Prostate gland (tissue), 2 donors: ENCODE results near the gene RASAL2.

Experiments
- POLR2A ChIP-seq: fragments of 450-650 bp; IDR thresholded peaks from one replicate; pipeline ENCODE4 v1.6.1; 2016; ENCODE audit warnings: antibody characterized with exemption, mild to moderate bottlenecking
- TF ChIP-seq, protein P1 (sequence below), 4 experiments: fragments of 200-600 bp in 2 of 4; fragments of 450-650 bp in 2 of 4; sonication (generic) in 2 of 4; IDR thresholded peaks; 1 replicate in 3 of 4; 2 replicates in 1 of 4; pipeline ENCODE4 v1.5.1; 2016 to 2019; ENCODE audit warnings: antibody characterized with exemption in 4 of 4, mild to moderate bottlenecking in 2 of 4, moderate library complexity in 2 of 4

DNA sequence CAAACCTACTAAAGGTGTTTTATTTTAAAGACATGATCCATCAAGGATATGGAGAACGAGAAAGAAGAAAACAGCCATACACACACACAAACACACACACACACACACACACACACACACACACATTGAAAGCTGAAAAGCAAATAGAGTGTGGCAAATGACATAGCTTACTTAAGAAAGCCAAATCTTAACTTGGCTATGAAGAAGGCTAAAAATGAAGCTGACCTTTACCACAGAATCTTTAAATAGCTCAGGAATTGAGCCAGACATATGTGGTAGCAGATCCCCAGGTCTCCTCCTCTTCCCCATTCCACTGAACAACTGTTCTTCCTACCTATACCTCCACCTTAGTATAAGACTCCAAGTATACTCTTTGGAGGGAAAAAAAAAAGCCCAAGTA lies 217.3 kb downstream of the RASAL2 start:
- no peak for TF ChIP-seq POLR2A
- TF ChIP-seq, protein P1, sequence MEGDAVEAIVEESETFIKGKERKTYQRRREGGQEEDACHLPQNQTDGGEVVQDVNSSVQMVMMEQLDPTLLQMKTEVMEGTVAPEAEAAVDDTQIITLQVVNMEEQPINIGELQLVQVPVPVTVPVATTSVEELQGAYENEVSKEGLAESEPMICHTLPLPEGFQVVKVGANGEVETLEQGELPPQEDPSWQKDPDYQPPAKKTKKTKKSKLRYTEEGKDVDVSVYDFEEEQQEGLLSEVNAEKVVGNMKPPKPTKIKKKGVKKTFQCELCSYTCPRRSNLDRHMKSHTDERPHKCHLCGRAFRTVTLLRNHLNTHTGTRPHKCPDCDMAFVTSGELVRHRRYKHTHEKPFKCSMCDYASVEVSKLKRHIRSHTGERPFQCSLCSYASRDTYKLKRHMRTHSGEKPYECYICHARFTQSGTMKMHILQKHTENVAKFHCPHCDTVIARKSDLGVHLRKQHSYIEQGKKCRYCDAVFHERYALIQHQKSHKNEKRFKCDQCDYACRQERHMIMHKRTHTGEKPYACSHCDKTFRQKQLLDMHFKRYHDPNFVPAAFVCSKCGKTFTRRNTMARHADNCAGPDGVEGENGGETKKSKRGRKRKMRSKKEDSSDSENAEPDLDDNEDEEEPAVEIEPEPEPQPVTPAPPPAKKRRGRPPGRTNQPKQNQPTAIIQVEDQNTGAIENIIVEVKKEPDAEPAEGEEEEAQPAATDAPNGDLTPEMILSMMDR (IDR thresholded peaks at IDR 0.05): no peak
